Measurements from ENCODE around the gene PHYKPL.

Gene PHYKPL

DNA sequence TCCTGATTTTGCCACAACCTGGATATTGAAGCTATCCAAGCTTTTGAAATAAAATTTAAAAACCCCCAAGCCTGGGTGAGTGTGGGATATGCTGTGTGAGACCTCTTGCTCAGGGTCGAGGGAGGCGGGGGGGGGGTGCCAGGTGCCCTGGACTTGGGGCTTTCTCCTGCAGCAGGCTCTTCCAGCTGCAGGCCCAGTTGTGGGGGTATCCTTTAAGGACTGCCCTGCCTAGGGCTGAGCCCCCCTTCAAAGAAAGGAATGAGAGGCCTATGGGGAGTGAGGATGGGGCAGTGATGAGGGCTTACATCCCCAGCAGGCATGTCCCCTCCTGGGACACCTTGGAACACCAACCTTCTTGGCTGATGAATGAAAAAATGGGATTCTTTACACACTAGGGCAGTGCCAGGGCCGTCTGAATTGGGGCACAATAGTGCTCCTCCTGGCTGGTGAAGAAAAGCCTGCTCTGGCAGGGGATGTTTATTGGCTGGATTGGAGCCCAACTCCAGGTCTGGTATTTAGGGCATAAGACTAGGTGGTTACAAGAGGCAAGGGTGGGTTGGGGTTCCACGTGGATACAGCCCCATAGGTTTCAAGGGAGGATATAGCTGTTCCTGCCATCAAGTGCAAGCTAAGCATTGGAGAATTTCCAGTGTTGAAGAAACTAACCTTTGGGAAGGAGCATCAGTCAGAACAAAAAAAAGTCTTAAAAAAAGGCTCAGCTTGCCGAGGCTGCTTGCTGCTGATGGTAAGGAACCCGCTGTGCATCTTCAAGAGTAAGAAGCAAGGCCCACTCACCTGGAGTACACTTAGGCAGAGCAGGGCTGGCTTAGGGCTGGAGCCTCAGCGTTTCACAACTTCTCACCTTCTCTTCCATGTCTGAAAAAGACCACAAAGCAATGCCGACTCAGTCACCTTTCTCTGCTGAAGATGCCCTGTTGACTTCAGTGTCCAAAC lies 21.2 kb downstream of the PHYKPL start:
- TF ChIP-seq, protein P1, sequence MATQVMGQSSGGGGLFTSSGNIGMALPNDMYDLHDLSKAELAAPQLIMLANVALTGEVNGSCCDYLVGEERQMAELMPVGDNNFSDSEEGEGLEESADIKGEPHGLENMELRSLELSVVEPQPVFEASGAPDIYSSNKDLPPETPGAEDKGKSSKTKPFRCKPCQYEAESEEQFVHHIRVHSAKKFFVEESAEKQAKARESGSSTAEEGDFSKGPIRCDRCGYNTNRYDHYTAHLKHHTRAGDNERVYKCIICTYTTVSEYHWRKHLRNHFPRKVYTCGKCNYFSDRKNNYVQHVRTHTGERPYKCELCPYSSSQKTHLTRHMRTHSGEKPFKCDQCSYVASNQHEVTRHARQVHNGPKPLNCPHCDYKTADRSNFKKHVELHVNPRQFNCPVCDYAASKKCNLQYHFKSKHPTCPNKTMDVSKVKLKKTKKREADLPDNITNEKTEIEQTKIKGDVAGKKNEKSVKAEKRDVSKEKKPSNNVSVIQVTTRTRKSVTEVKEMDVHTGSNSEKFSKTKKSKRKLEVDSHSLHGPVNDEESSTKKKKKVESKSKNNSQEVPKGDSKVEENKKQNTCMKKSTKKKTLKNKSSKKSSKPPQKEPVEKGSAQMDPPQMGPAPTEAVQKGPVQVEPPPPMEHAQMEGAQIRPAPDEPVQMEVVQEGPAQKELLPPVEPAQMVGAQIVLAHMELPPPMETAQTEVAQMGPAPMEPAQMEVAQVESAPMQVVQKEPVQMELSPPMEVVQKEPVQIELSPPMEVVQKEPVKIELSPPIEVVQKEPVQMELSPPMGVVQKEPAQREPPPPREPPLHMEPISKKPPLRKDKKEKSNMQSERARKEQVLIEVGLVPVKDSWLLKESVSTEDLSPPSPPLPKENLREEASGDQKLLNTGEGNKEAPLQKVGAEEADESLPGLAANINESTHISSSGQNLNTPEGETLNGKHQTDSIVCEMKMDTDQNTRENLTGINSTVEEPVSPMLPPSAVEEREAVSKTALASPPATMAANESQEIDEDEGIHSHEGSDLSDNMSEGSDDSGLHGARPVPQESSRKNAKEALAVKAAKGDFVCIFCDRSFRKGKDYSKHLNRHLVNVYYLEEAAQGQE (IDR thresholded peaks at IDR 0.05; ENCODE audit: insufficient read depth in 1 of 2, low read depth in 2 of 2, low read length in 2 of 2) = no peak
- TF ChIP-seq SIN3A (IDR thresholded peaks at IDR 0.05; ENCODE audit: borderline replicate concordance, insufficient read depth, low read length) (0 out of 2 replicates have a peak, but pooled peaks have one; percentile 3), POLR2AphosphoS5 (IDR thresholded peaks at IDR 0.05; ENCODE audit: low read depth, low read length) (peak; percentile 61)

DNA sequence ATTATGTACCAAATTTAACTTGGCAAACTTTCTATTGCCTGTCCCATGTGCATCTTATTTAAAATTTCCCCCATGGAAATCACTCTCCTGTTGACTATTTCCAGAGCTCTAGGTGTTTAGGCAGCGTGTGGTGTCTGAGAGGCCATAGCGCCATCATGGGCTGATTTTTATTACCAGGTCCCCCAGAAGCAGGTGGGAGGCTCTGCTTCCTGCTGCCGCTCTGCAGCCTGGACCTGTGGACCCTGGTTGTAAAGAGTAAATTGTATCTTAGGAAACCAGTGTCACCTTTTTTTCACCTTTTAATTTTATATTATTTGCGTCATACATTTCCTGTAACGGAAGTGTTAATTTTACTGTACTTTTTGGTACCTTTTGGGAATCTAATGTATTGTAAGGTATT lies 21.9 kb downstream of the PHYKPL start:
- TF ChIP-seq SIN3A (IDR thresholded peaks at IDR 0.05; ENCODE audit: borderline replicate concordance, insufficient read depth, low read length) (no peak), TAF1 (IDR thresholded peaks at IDR 0.05; ENCODE audit: borderline replicate concordance, insufficient read depth, low read length) (no peak), FOXP2 (optimal IDR thresholded peaks at IDR 0.05; ENCODE audit: borderline replicate concordance, extremely low read depth, extremely low read length, insufficient read depth) (no peak), POLR2AphosphoS5 (IDR thresholded peaks at IDR 0.05; ENCODE audit: low read depth, low read length) (no peak)
- TF ChIP-seq, protein P1 (IDR thresholded peaks at IDR 0.05; ENCODE audit: insufficient read depth in 1 of 2, low read depth in 2 of 2, low read length in 2 of 2) = no peak

DNA sequence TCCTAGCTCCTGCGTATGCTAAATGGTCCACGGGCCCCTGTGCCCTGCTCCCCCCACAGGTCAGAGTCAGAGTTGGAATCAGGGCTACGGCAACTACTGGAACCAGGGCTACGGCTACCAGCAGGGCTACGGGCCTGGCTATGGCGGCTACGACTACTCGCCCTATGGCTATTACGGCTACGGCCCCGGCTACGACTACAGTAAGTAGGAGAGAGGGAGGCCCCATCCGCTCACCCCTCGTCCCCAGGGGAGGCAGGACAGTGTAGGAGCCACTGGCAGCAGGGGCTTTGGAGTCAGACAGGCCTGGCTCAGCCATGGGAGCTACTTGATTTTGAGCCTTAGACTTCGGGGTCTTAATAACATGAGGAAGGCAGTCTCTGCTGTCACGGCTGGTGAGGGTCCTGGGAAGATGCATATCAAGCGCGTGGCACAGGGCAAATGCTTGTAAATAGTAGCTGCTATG lies 22.5 kb downstream of the PHYKPL start:
- TF ChIP-seq TAF1 (IDR thresholded peaks at IDR 0.05; ENCODE audit: borderline replicate concordance, insufficient read depth, low read length) (no peak), POLR2AphosphoS5 (IDR thresholded peaks at IDR 0.05; ENCODE audit: low read depth, low read length) (peak; percentile 61), SIN3A (IDR thresholded peaks at IDR 0.05; ENCODE audit: borderline replicate concordance, insufficient read depth, low read length) (no peak), FOXP2 (optimal IDR thresholded peaks at IDR 0.05; ENCODE audit: borderline replicate concordance, extremely low read depth, extremely low read length, insufficient read depth) (no peak)
- TF ChIP-seq, protein P1 (IDR thresholded peaks at IDR 0.05; ENCODE audit: insufficient read depth in 1 of 2, low read depth in 2 of 2, low read length in 2 of 2) = no peak

DNA sequence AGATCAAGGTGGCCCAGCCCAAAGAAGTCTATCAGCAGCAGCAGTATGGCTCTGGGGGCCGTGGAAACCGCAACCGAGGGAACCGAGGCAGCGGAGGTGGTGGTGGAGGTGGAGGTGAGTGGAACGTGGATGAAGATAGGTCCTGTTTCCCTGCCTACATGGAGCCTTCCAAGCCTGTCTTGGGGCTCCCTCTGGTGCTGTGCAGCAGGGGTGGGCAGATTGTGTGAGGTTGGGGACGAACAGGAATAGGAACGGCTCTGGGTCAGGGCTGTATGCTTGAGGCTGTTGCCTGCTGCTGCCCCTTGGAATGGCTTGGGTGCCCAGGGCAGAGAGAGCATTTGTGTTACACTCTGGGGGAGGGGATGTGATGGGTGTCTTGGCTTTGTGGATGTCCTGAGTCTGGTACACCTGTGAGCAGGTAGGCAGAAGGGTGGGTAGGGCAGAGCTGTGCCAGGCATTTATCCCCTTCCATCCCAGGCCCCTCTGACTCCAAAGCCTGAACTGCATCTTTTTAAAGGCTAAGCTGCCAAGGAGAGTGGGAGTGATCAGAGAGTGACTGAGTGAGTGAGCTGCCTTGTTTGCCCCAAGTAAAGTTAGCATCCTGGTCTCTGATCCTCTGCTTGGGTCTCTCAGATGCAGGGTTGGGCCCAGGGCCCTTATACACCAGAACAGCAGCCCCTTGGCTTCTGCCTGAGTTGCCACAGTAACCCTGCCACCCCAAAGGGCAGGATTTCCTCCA lies 23.1 kb downstream of the PHYKPL start:
- TF ChIP-seq, protein P1 (IDR thresholded peaks at IDR 0.05; ENCODE audit: insufficient read depth in 1 of 2, low read depth in 2 of 2, low read length in 2 of 2) = no peak
- TF ChIP-seq TAF1 (IDR thresholded peaks at IDR 0.05; ENCODE audit: borderline replicate concordance, insufficient read depth, low read length) (no peak), POLR2AphosphoS5 (IDR thresholded peaks at IDR 0.05; ENCODE audit: low read depth, low read length) (no peak; the same call in 1 of the 2 replicates), SIN3A (IDR thresholded peaks at IDR 0.05; ENCODE audit: borderline replicate concordance, insufficient read depth, low read length) (no peak), FOXP2 (optimal IDR thresholded peaks at IDR 0.05; ENCODE audit: borderline replicate concordance, extremely low read depth, extremely low read length, insufficient read depth) (no peak)

Data from PFSK-1 (cell line).